IPS-18a (cell line): ENCODE results near the gene ZNF346.

ENCODE experiments used
- H3K27ac ChIP-seq: one replicate; pipeline ENCODE4 v1.5.1; 2013; ENCODE audit warnings: low read length
- H3K27me3 ChIP-seq: one replicate; pipeline ENCODE4 v1.6.1; 2013; ENCODE audit warnings: mild to moderate bottlenecking, low read length; ENCODE audit not compliant: control insufficient read depth, insufficient read depth
- H3K36me3 ChIP-seq: one replicate; pipeline ENCODE4 v1.6.1; 2013; ENCODE audit warnings: low read depth, low read length; ENCODE audit not compliant: control insufficient read depth
- H3K4me1 ChIP-seq: one replicate; pipeline ENCODE4 v1.6.1; 2013; ENCODE audit warnings: low read depth, low read length; ENCODE audit not compliant: control insufficient read depth
- H3K4me3 ChIP-seq: one replicate; pipeline ENCODE4 v1.5.1; 2013; ENCODE audit warnings: low read length
- H3K9ac ChIP-seq: one replicate; pipeline ENCODE4 v1.6.1; 2013; ENCODE audit warnings: mild to moderate bottlenecking, low read length, moderate library complexity
- H3K9me3 ChIP-seq: one replicate; pipeline ENCODE4 v1.6.1; 2013; ENCODE audit warnings: low read depth, low read length; ENCODE audit not compliant: control insufficient read depth

The ZNF346 gene

DNA sequence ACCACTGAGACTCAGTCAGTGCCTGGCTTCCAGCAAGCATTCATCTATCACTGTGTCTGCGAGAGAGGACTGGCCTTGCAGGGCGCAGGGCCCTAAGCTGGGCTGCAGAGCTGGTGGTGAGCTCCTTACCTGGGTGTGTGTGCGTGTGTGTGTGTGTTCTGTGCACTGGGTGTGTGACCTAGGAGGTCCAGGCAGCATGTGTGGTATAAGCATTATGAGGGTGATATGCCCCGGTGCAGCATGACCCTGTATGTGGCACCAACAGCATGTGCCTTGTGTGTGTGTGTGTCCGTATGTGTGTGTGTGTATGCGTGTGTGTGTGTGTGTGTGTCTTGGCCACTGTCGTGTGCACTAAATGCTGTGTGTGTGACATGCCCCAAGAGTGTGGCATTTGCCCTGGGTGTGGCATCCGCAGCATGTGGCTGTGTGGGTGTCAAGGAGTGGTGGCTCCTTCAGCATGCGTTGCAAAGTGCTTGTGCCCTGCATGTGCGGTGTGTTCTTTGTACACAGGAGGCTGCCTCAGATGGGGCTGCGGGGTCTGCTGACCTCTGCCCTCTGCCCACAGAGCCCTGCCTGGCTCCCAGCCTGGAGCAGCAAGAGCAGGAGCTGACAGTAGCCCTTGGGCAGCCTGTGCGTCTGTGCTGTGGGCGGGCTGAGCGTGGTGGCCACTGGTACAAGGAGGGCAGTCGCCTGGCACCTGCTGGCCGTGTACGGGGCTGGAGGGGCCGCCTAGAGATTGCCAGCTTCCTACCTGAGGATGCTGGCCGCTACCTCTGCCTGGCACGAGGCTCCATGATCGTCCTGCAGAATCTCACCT is 67.5 kb downstream of the ZNF346 start:
- H3K9me3 ChIP-seq = no peaks in the 10 kb centered on the region
- no peak overlapping the region for H3K4me3 ChIP-seq
- H3K27me3 ChIP-seq = no peaks in the 10 kb centered on the region
- H3K4me1 ChIP-seq = peaks cover 6% of the 10 kb centered on the region
- H3K36me3 ChIP-seq = peaks cover 19% of the 10 kb centered on the region
- no peak overlapping the region for H3K9ac ChIP-seq
- no peak overlapping the region for H3K27ac ChIP-seq

DNA sequence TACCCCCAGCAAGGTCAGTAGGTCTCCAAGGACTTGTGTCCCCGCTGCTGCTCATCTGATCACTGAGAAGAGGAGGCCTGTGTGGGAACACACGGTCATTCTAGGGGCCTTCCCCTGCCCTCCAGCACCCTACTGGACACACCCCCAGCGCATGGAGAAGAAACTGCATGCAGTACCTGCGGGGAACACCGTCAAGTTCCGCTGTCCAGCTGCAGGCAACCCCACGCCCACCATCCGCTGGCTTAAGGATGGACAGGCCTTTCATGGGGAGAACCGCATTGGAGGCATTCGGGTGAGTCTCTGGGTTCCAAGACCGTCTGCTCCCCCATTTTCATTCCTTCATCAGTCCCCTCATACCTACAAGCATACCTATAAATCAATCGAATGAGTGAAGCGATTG is 68.3 kb downstream of the ZNF346 start:
- Histone ChIP-seq H3K4me1 (peaks cover 5% of the 10 kb centered on the region), H3K27me3 (no peaks in the 10 kb centered on the region), H3K9ac (no peak overlapping the region), H3K4me3 (no peak overlapping the region), H3K9me3 (no peaks in the 10 kb centered on the region), H3K36me3 (peaks cover 26% of the 10 kb centered on the region), H3K27ac (no peak overlapping the region)

DNA sequence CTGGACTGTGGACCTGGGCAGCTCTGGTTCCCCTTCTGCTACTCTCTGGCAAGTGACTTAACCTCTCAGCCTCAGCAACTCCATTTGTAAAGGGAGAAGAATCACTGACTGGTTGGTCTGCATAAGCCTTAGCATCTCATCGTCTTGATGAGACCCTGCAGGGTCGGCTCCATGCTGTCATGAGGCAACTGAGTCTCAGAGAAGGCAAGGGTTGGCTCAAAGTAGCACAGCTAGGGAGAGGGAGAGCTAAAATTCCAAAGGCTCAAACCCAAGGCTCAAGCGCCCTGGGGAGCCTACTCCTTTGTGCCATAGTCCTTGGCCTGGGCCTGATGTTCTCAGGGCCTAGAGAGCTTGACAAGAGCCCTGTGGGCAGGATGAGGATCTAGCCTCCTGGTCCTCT is 68.7 kb downstream of the ZNF346 start:
- no peak overlapping the region for H3K27ac ChIP-seq
- H3K4me3 ChIP-seq = no peak overlapping the region
- peaks cover 1% of the 10 kb centered on the region for H3K4me1 ChIP-seq
- H3K9ac ChIP-seq = no peak overlapping the region
- no peaks in the 10 kb centered on the region for H3K27me3 ChIP-seq
- no peaks in the 10 kb centered on the region for H3K9me3 ChIP-seq
- H3K36me3 ChIP-seq = peaks cover 26% of the 10 kb centered on the region

DNA sequence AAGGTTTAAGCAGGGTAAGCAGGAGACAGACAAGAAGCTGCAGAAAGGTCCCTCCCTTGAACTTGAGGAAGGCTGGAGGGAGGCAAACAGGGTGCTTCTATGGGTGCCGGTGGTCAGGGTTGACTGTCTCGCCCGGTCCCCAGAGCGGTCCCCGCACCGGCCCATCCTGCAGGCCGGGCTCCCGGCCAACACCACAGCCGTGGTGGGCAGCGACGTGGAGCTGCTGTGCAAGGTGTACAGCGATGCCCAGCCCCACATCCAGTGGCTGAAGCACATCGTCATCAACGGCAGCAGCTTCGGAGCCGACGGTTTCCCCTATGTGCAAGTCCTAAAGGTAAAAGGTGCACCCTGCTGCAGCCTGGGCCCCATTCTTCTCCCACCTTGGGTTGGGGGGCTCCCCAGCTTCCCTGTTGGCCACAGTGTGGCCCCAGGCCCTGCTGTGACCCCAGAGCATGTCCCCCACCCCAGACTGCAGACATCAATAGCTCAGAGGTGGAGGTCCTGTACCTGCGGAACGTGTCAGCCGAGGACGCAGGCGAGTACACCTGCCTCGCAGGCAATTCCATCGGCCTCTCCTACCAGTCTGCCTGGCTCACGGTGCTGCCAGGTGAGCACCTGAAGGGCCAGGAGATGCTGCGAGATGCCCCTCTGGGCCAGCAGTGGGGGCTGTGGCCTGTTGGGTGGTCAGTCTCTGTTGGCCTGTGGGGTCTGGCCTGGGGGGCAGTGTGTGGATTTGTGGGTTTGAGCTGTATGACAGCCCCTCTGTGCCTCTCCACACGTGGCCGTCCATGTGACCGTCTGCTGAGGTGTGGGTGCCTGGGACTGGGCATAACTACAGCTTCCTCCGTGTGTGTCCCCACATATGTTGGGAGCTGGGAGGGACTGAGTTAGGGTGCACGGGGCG is 69.9 kb downstream of the ZNF346 start:
- Histone ChIP-seq H3K4me1 (no peaks in the 10 kb centered on the region), H3K9ac (no peak overlapping the region), H3K36me3 (peaks cover 26% of the 10 kb centered on the region)

DNA sequence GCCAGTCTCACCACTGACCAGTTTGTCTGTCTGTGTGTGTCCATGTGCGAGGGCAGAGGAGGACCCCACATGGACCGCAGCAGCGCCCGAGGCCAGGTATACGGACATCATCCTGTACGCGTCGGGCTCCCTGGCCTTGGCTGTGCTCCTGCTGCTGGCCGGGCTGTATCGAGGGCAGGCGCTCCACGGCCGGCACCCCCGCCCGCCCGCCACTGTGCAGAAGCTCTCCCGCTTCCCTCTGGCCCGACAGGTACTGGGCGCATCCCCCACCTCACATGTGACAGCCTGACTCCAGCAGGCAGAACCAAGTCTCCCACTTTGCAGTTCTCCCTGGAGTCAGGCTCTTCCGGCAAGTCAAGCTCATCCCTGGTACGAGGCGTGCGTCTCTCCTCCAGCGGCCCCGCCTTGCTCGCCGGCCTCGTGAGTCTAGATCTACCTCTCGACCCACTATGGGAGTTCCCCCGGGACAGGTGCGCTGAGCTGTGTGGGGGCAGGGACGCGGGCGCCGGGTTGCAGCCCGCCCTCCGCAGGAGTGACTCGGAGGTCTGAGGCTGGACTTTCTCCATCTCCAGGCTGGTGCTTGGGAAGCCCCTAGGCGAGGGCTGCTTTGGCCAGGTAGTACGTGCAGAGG is 70.7 kb downstream of the ZNF346 start:
- H3K27ac ChIP-seq = no peak overlapping the region
- H3K9me3 ChIP-seq = no peaks in the 10 kb centered on the region
- no peaks in the 10 kb centered on the region for H3K27me3 ChIP-seq
- no peak overlapping the region for H3K4me3 ChIP-seq
- no peaks in the 10 kb centered on the region for H3K4me1 ChIP-seq
- H3K9ac ChIP-seq = no peak overlapping the region
- peaks cover 26% of the 10 kb centered on the region for H3K36me3 ChIP-seq

More for the DNA sequence above, 69.9 kb downstream of the ZNF346 start:
- no peak overlapping the region for H3K4me3 ChIP-seq
- H3K27ac ChIP-seq = no peak overlapping the region
- H3K9me3 ChIP-seq = no peaks in the 10 kb centered on the region
- H3K27me3 ChIP-seq = no peaks in the 10 kb centered on the region

- peaks cover 26% of the 10 kb centered on the region for H3K36me3 ChIP-seq
- no peak overlapping the region for H3K9ac ChIP-seq
- H3K27me3 ChIP-seq = no peaks in the 10 kb centered on the region
- peaks cover 2% of the 10 kb centered on the region for H3K4me1 ChIP-seq
- no peak overlapping the region for H3K4me3 ChIP-seq
- H3K9me3 ChIP-seq = no peaks in the 10 kb centered on the region
- H3K27ac ChIP-seq = no peak overlapping the region
Observed at GRCh38 chr5:177093803-177094202, 71.3 kb downstream of the ZNF346 start.

- no peak overlapping the region for H3K27ac ChIP-seq
- H3K27me3 ChIP-seq = no peaks in the 10 kb centered on the region
- no peaks in the 10 kb centered on the region for H3K9me3 ChIP-seq
- H3K4me3 ChIP-seq = no peak overlapping the region
- peaks cover 8% of the 10 kb centered on the region for H3K4me1 ChIP-seq
- no peak overlapping the region for H3K9ac ChIP-seq
- peaks cover 26% of the 10 kb centered on the region for H3K36me3 ChIP-seq
Observed at GRCh38 chr5:177094224-177095087, 72.0 kb downstream of the ZNF346 start.

- Histone ChIP-seq H3K27ac (no peak overlapping the region), H3K36me3 (peaks cover 26% of the 10 kb centered on the region)
Observed at GRCh38 chr5:177095088-177095669, 72.7 kb downstream of the ZNF346 start.

GRCh38 chr5:177096162-177097015 is 73.9 kb downstream of the ZNF346 start:
- Histone ChIP-seq H3K9ac (no peak overlapping the region), H3K27me3 (no peaks in the 10 kb centered on the region), H3K36me3 (peaks cover 21% of the 10 kb centered on the region), H3K27ac (no peak overlapping the region), H3K4me1 (peaks cover 9% of the 10 kb centered on the region), H3K4me3 (no peak overlapping the region), H3K9me3 (no peaks in the 10 kb centered on the region)

More at GRCh38 chr5:177095088-177095669, 72.7 kb downstream of the ZNF346 start:
- no peaks in the 10 kb centered on the region for H3K9me3 ChIP-seq
- H3K4me1 ChIP-seq = peaks cover 9% of the 10 kb centered on the region
- H3K9ac ChIP-seq = no peak overlapping the region
- H3K4me3 ChIP-seq = no peak overlapping the region
- H3K27me3 ChIP-seq = no peaks in the 10 kb centered on the region
